ENCODE results near the gene HNF1B.

Gene HNF1B

DNA sequence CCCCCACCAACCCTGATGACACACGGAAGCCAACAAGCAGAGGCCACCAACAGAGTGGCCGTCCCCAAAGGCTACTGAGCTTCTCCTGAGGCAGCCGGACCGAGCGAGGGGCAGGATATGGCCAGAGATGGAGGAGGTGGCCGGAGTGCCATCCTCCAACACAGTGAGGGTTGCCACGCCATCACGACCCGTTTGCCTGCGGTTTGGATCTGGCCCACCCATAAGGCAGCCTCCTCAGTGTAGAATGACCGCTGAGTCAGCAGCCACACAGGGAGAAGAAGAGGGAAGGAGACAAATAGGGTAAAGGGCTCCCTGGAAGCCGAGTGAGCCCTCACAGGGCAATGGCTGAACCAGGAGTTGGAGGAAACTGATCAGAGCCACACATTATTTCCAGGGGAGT, 13.8 kb downstream of the HNF1B start:
- FAIRE-seq, result no peak

DNA sequence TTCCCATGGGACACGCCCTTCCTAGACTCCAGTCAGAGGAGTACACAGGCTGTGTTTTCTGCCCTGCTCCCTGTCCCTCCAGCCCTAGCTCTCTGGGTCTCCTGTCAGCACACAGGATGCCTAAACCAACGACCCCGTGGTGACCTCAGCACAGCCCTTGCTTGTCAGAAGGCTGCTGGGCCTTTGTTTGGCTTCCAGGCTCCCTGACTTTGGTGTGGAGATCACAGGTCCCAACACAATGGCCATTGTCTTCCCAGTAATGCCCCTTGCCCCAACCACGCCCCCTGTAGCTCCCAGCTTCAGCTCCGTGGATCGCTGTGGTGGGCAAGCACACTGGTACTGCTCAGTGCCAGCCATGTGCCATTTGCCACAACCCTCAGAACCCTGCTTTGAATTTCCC, 15.0 kb downstream of the HNF1B start:
- FAIRE-seq, result no peak

DNA sequence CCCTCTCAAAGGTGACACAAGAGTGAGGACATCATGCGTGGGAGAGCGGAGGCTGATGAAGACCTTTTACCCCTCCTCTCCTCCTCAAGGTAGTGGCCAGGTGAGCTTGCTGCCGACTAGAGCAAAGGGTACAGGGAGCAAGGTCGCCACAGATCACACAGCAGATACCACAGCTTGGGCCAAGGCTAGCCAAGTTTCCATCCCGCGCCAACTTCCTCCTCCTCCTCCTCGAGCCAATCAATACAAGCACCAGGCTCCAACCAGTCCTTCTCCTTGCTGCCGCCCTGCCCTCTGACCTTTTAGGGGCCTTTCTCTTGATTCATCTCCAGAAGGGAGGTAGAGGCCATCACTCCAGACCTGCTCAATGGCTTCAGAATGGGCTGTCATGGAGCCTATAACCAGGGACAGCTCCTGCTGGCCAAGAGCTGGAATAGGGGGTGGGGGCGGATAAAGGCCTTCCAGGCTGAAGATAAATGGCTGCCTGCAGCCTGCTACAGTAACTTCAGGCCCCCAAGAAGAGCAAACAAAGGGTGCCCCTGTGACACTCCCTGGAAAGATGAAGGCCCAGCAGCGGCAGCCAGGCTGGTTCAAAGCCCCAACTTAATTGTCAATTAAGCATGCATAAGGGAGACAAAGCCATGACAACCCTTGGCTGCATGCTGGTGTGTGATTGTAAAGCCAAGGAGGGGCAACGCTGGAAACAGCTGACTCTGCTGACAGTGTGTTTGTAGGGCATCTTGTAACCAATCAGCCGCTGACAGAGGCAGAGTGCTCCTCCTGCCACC, 17.8 kb downstream of the HNF1B start:
- FAIRE-seq, result no peak

DNA sequence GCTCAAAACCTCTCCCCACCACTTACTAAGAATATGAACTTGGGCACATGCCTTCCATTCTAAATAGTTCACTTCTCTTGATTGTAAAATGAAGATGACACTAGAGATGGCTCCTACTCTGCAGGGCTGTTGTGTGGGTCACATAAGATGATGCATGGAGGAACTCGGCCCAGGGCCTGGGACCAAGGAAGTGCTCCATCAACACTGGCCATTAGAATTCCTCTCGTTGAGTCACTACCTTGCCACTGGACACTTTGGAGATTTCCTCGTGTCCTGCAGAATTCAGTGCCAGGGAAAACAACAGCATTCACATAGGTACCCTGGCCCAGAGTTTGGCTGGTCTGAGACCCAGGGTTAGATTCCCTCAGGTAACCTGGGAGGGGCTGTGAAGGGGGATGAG, 18.6 kb downstream of the HNF1B start:
- no peak for FAIRE-seq

DNA sequence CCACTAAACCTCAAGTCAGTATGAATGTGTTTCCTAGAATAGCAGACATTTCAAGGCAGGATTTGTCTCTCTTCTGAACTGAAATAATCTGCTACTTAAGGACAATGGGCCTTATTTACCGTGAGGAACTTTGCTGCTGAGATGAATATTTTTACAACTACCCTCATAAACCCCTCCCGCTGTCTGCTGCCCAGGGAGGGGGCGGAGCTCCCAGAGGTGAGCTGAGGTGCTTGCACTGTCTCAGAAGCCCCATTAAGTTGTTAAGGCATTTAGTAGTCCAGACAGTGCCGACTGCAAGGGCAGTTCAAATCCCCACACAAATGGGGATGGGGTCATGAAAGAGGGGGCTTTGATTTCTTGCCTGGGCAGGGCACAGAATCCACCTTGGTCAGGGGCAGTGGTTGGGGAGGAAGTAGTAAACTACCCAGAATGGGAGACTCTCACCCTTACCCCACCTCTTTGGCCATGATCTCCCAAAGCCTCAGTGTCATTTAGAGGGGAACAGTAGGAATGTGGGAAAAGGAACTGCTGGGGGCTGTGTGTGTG, 19.2 kb downstream of the HNF1B start:
- no peak for FAIRE-seq

DNA sequence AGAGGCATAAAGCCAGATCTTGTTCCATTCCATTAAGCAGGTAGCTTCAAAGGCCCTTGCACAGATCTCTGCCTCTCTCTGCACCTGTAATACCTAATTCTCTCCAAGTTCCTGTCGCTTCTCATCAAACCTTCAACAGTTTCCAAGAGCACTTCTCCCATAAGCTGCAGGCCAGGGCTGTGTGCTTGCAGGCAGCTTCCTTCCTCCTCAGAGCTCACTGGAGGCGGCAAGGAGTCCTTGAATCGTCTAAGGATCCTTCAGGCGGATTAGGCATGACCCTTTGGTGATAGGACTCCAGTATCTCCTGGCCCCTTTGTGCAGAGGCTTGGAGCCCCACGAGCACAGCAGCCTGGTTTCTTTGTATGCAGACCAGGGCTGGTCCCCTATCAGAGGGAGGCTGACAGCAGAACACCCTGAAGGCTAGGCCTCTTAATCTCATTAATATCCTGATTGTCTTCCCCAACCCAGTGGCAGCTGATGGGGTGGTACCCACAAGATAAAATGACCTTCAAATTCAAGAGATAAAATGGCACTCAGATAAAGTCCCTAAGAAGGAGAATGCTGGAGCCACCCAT, 19.8 kb downstream of the HNF1B start:
- no peak for FAIRE-seq

DNA sequence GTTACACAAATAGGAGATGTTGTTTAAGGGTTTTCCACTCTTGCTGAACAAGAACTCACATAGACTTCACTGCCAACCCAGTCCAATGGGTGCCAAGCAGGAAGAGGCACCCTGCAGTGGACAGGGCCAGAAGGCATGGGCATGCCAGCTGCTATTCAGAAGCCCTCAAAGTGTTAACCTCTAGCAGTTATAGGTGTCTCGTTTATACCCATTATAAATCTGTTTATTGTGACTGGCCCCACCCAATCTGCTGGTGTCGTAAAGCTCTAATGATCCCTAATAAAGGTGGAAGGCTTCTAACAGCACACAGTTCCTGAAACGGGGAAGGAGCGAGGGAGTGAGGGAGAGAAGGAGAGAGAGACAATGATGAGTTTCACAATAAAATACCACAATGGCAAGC, 23.9 kb downstream of the HNF1B start:
- FAIRE-seq, result no peak

DNA sequence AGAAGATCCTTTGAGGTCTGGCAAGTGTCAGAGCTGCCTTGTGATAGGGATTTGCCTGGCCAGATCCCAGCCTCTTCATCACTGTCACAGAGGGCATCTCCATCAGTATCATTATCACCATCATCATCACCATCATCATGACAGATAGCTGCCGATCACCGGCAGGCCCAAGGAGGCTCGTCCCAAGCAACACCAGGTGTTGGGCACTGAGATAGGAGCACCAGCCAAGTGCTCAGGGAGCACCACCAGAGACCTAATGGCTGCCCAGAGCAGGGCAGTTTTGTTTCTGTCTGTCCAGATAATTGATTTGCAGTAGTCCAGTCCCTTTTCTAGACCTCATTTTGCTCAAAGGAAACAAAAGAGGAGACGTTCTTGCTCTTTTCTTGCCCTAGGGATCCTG, 25.0 kb downstream of the HNF1B start:
- FAIRE-seq, result no peak

DNA sequence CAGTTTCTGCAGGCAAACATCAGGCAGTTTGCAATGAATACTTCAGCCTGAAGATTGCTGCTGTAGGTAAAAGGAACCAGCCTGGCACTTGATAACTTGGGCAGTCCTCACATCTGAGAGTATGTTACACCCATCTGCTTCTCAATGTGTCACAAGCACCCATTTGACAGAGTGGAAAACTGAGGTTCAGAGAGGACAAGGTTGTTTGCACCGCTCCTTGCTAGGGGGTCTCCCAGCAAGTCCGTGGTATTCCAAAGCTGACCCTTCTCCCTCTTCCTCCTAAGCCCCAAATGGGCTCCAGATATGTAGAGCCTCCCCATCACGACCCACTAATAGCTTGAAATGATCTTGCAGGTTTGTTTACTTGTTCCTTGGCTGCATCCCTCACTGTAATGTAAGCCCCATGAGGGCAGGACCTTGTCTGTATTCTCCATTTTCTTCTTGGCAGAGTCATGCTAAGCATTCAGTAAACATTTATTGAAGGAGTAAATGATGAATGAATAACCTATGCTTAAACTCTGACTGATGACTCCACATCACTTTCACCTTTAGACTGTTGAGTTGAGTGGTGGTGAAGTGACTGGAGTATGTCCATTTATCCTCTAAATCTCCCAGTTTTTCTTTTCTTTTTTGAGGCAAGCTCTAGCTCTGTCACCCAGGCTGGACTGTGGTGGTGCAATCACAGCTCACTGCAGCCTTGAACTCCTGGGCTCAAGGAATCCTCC, 26.4 kb downstream of the HNF1B start:
- no peak for FAIRE-seq

DNA sequence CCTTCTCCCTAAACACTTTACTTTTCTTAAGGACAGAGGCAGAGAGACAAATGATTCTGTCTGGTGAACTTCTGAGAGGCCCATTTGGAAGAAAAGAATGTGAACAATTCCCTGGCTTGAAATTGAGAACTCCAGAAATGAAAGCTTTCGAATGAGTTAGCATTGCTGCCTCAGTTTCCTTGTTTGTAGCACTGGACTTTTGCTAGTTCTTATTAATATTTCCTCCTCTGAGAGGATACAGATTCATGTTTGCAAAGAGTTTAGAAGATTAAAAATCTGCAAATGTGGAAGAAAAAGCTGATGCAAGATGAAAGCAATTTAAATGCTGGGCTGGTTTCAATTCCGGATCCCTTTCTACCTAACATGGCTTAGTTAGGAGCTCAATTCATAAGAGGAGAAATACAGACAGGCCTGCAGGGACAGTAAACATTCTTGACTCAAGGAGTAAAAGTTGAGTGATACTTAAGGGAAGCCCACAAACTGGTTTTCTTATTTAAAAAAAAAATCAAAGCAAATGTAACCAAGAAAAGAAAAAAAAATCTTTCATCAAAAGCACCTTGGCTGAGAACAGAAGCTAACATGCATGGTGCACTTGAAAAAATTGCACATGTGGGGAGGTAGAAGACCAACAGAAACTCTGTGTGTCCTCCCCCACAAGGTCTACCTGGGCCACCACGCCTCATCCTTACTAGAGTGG, 27.1 kb downstream of the HNF1B start:
- no peak for FAIRE-seq

DNA sequence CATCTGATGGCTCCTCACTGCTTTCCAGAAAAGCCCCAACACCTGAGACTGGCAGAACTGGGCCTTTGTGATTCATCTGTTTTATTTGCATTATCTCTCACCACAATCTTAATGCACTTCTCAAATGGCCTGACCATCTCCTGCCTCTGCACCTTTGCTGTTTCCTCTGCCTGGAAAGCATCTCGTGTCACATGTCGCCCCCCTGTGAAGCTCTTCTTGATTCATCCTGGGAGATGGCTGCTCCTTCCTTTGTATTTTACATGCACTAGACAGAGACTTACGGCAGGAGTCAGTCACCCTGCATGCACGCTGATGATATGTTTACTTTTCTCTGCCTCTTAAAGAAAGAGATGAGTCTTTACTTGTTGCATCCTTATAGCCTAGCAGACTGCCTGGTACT, 30.0 kb downstream of the HNF1B start:
- FAIRE-seq, result no peak

DNA sequence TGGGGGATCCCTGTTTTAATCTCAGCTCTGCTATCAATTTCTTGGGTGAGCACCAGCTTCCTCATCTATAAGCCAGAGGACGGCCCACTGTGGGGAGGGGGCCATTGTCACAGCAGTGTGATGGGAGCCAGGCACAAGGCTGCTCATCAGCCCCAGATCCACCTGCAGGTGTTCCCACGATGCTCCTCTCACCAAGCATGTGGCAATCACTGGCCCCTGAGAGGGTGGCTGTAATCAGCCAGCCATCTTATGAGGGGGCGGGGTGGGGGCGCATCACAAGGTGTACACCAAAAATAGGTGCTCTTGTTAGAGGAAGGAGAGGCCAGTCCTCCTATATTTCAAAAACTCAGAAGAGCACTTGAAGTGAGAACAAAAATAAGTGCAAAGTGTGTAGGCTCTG, 31.2 kb downstream of the HNF1B start:
- FAIRE-seq, result no peak

DNA sequence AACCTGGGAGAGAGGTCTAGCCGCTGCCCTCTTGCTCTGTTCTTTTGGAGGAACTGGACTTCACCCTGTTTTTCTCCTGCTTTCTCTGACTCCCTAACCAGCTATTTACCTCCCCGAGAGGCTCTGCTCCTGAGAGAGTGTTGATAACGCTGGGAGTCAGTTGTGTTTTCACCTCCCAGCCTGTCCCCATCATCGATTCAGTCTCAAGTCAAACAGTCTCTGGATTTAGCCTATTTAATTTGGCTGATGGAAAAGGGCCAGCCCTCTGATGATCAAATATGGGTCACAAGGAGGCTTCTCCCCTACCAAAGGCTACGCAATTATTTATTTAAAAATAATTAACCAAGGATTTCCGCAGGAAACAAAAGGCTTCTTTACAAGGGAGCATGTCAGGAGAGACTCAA, 31.8 kb downstream of the HNF1B start:
- FAIRE-seq, result no peak

DNA sequence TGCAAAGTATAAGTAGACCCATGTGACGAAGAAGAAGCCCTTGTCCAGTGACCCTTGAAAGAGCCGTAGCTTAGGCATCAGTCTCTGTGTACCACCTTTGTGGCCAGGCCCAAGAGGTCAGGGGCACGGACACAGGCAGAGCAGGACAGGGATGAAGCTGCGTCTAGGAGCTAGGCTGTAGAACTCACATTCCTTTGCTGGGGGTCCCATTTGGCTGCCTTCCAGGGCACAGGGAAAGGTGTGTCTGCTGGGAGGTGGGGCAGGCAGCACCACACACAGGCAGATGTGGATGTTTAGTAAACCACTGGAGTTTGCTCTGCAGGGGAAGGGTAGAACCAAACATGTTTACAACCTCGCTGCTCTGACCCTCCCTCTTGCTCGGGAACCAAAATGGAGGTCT, 33.7 kb downstream of the HNF1B start:
- no peak for FAIRE-seq

DNA sequence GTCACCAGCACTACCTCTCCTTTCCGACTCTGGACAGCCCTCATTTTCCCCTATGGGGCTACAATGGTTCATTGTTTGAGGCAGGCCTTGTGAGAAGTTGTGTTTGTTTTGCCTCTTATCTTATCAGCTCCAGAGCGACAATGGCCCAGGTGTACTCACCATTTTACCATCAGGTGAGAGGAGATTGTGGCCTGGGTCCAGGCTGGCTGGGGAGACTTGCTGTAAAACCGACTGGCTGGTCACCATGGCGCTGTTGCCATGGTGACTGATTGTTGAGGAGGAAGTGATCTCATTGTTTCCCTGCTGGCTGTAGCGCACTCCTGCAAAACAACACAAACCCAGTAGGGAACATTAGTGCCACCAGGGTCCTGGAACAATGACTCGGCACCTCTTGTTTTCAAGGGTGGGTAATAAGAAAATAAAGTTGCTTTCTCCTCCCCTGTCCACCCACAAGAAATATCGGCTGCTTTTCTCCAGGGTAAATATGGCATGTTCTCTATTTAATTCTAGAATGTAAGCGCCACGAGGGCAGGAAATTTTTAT, 34.4 kb downstream of the HNF1B start:
- FAIRE-seq, result no peak

DNA sequence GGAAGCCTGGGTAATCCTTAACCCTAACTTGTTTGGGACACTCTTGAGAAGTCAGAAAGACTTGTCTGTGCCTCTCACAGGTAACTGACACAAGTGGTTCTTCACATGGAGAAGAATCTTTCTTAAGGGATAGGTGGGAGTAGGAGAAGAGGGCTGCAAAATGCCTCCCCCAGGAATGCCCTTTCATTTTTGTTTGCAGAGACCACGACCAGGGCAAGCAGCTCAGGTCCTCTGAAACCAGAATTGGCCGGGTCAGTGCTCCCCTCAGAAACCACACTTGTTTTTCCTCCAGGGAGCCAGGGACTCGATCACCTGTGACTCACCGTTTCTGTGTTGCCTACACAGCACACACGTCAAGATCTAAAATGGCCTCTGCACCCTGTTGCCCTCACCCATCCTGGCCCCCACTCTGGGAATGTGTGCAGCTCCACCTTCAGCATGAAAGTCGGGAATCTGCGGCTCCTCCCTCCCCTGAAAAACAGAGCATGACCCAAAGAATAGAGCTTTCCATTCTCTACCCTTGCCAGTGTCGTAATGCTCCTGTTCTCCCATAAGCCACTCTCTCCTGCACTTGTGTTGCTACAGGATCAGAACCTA, 36.1 kb downstream of the HNF1B start:
- FAIRE-seq, result no peak

DNA sequence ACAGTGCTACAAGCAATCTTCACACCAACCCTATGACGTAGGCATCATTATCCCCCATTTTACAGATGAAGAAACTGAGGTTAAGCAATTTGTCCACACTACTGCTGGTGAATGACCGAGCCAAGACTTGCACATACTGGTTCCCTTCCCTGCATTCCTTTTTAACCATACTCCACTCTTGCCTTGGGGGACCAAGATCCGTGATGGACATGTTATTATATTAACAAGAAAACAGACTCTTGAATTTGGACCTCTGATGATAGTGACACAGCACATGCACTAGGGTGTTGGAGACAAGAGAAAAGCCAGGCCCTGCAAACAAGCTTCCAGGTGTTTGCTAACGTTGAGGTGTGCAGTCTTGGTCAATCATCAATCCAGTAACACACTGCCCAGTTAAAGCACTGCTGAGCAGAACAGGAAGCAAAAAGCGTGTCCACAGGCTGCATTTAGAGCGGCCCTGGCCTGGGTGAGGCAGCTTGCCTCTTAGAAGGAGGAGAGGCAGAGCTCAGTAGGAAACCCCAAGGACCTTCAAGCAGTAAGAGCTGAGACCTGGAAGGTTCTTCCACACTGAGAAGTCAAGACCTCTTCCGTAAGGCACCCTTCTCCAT, 36.7 kb downstream of the HNF1B start:
- FAIRE-seq, result no peak

DNA sequence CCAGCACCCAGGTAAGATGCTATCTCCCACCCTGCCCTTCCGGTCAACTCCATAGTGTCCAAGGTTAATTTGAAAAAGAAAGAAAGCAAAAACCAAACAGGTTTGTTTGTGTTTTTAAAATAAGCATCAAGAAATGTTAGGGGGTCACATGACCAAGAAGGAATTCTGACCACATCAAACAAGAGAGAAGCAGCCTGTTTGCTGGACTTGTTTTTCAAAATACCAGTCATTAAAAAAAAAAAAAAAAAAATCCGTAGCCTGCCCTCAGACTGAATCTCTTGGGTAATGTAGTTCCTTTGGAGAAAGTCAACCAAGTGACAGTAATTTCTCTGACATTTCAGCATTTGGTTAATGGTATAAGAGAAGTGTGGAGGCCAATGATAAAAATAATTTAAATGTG, 38.4 kb downstream of the HNF1B start:
- FAIRE-seq, result no peak

DNA sequence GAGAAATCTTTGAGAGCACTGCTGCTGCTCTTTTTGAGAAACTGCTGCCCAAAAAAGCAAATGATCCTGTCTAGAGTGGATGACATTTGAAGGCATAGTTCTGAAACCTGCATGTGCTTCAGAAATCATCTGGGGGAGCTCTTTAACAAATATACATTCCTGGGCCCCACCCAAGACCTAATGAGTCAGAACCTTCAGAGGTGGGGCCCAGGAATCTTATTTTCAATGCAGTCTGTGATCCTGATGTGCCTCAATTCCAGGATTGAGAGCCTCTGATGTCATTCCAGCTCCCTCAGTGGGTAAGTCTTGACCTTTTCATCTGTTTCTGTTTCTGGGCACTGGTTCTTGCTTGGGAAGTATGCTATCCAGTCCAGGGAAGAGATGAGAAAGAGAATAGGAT, 42.3 kb downstream of the HNF1B start:
- FAIRE-seq, result no peak

DNA sequence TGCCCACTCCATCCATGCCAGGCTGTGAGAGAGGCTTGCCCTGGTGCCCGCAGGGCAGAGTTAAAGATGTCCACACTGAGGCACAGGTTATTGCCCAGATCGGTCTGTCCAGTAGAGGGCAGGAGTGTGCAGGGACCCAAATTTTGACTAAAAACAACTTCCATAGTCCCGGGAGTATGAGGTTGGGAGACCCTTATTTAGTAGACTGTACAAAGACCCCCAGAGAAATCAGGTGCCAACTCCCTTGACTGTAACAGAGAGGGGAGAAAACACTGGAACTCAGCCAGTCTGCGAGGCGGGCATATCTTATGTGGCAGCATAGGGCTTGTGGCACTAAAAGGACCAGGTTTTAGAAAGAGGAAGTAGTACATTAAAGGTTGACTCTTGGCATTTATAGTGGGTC, 43.4 kb downstream of the HNF1B start:
- FAIRE-seq, result no peak

DNA sequence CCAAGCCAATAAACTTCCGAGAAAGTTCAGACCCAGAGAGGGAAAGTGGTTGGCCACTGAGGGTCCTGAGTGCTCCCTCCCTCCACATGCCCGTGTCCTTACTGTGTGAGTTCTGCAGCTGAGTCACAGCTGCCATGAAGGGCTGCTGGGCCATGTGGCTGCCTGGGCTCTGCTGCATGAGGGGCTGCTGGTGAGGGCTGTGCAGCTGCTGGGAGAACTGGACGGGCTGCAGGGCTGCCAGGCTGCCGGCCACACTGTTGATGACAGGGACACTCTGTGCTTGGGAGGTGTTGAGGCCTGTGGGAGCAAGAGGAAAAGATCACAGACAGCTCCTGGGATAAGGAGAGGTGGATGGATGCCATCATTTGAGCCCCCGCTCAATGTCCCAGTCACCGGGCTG, 44.0 kb downstream of the HNF1B start:
- no peak for FAIRE-seq
